GM18873 (cell line): ENCODE results near the gene CCNH.
A peak's percentile ranks its signal among the peaks of the same experiment; 100 is the strongest.

ENCODE experiments used
- ATAC-seq: cut with Tn5 transposase; IDR thresholded peaks from one replicate; pipeline ENCODE4 v1.9.1; 2021; ENCODE audit warnings: mild to moderate bottlenecking, moderate library complexity, moderate number of reproducible peaks; ENCODE audit not compliant: unreplicated experiment, low FRiP score

Gene CCNH

GRCh38 chr5:87404359-87404758 is 8.4 kb downstream of the CCNH start:
- no peak for ATAC-seq

- ATAC-seq = no peak
These were observed 8.8 kb downstream of the CCNH start for GRCh38 chr5:87403899-87404298.

GRCh38 chr5:87403409-87403808 is 9.3 kb downstream of the CCNH start:
- ATAC-seq = no peak

GRCh38 chr5:87401626-87402025 is 11.1 kb downstream of the CCNH start:
- ATAC-seq = no peak

GRCh38 chr5:87400305-87400899 is 12.3 kb downstream of the CCNH start:
- peak; percentile 70 for ATAC-seq

GRCh38 chr5:87399720-87400119 is 13.0 kb downstream of the CCNH start:
- ATAC-seq = no peak

- no peak for ATAC-seq
These were observed 13.6 kb downstream of the CCNH start for GRCh38 chr5:87398981-87399614.

GRCh38 chr5:87394411-87395165 is 18.1 kb downstream of the CCNH start:
- ATAC-seq = no peak

- ATAC-seq = no peak
These were observed 19.4 kb downstream of the CCNH start for GRCh38 chr5:87393331-87393730.

GRCh38 chr5:87392801-87393200 is 19.9 kb downstream of the CCNH start:
- no peak for ATAC-seq

- ATAC-seq = no peak
These were observed 20.6 kb downstream of the CCNH start for GRCh38 chr5:87392170-87392569.

GRCh38 chr5:87390576-87391199 is 22.0 kb downstream of the CCNH start:
- ATAC-seq = no peak

GRCh38 chr5:87390075-87390474 is 22.7 kb downstream of the CCNH start:
- ATAC-seq = no peak

GRCh38 chr5:87389296-87390034 is 23.3 kb downstream of the CCNH start:
- ATAC-seq = no peak

- ATAC-seq = no peak
These were observed 24.6 kb downstream of the CCNH start for GRCh38 chr5:87388129-87388528.

- ATAC-seq = no peak
These were observed 26.9 kb downstream of the CCNH start for GRCh38 chr5:87385802-87386201.

GRCh38 chr5:87383216-87383615 is 29.5 kb downstream of the CCNH start:
- ATAC-seq = no peak

- ATAC-seq = no peak
These were observed 30.5 kb downstream of the CCNH start for GRCh38 chr5:87382224-87382623.

- no peak for ATAC-seq
These were observed 40.0 kb downstream of the CCNH start for GRCh38 chr5:87372705-87373104.

- ATAC-seq = no peak
These were observed 43.3 kb downstream of the CCNH start for GRCh38 chr5:87369431-87369830.

- no peak for ATAC-seq
These were observed 44.1 kb downstream of the CCNH start for GRCh38 chr5:87368601-87369000.
